GM12864 (cell line): Measurements from ENCODE around the gene PDE6G.

Experiments
- DNase-seq: peaks from one replicate; pipeline ENCODE4 v3.0.0-alpha.2; 2011; ENCODE audit warnings: low read depth
- H3K4me3 ChIP-seq: 2 replicates; pipeline ENCODE4 v1.5.1; 2011; ENCODE audit warnings: mild to moderate bottlenecking, low read depth, low read length, control low read depth
- TF ChIP-seq, protein P1 (sequence below): IDR thresholded peaks from 2 replicates; pipeline ENCODE4 v1.5.1; 2011; ENCODE audit warnings: low read depth, mild to moderate bottlenecking, moderate library complexity, low read length, control low read depth, inconsistent platforms; ENCODE audit errors: missing control alignments

Gene PDE6G

DNA sequence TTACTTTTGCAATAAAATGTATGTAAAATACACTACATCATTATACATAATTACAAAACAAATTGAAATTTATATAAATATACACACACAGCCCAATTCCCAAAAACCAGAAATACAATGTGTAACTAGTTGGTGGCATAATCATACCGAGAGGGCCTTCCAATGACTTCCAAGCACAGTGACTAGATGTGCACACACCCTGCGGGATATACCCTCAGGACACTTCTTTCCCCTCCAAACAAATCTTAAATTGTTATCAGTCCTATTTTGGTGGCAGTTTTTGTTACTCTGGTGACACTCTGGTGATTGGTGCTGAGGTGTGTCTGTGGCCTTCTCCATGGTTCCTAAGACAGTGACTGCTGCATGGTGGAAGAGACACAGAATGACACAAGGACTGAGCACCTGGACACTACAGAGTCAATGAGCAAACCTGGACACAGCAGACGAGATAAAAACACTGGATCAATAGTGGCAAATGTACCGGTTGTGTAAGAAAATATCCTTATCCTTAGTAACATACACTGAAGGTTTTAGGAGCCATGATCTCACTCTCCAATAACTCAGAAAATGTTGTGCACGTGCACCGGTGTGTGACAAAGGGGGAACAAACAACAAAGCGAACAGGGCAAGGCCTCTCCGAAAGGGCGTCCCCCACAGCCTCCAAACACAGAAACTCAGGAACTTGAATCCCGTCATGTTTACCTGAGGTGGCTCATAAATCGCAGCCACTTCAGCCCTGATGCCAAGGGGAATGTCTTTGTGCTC lies 52.3 kb downstream of the PDE6G start:
- TF ChIP-seq, protein P1, sequence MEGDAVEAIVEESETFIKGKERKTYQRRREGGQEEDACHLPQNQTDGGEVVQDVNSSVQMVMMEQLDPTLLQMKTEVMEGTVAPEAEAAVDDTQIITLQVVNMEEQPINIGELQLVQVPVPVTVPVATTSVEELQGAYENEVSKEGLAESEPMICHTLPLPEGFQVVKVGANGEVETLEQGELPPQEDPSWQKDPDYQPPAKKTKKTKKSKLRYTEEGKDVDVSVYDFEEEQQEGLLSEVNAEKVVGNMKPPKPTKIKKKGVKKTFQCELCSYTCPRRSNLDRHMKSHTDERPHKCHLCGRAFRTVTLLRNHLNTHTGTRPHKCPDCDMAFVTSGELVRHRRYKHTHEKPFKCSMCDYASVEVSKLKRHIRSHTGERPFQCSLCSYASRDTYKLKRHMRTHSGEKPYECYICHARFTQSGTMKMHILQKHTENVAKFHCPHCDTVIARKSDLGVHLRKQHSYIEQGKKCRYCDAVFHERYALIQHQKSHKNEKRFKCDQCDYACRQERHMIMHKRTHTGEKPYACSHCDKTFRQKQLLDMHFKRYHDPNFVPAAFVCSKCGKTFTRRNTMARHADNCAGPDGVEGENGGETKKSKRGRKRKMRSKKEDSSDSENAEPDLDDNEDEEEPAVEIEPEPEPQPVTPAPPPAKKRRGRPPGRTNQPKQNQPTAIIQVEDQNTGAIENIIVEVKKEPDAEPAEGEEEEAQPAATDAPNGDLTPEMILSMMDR, result no peak
- no peak for DNase-seq

DNA sequence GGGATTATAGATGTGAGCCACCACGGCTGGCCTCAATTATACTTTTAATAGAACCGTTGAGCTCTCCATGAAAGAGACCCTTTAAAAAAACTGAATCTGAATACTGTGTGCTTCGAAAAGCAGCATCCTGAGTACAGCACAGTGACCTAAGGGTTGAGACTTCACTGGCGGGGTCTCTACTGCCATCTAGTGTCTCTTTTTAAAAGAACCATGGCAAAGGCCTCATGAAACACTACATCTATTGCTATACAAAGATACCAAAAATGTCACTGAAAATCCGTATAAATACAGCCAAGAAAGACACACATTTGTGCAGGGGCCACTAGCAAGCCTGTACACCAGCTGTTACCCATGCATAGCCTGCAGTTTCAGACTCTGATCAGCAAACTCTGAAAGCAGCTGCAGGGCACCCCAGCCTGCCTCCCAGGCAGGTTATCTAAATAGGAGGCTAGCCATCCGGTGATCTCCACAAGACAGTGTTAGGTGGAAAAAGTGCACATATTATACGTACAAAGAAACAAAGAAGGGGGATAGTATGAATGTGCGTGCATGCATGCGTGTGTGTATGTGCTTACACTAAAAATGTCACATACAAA lies 54.7 kb downstream of the PDE6G start:
- TF ChIP-seq, protein P1, result peak; percentile 74
- H3K4me3 ChIP-seq, result no peak overlapping the region
- DNase-seq, result peak; percentile 24

More for the DNA sequence above, 52.3 kb downstream of the PDE6G start:
- H3K4me3 ChIP-seq, result no peak overlapping the region
